ENCODE measurements around the gene MARCHF10.

DNA sequence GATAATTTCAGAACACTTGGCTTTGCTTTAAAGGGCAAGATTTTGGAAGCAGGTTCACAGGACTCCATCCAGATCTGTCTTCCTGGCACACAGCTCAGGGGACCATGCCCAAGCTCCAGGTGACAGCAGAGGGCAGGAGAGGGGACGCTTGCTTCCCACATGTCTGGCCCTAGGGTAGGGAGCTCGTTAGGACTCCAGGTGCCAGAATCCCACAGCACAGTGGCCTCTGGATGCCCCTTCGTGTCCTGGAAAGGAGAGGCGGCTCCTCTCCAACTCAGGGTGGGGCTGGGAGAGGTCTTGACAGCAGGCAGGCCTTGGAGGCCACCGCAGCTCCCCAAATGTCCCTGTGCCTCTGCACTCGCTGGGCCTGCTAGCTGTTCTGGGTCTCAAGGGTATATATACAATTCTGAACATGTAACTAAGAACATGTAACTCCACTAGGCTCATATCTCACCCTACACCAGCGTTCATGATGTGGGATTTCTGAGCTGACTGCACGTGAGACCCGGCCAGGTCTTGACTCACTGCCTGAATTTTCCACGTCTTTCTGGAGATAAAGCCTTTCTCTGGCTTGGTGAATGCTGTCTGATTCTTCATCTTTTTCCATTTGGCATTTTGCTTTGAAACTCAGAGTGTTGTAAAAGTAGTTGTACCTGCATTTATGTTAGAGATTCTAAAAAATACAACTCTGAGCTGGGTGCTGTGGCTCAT lies 52.8 kb downstream of the MARCHF10 start:
- TF ChIP-seq, protein P1, sequence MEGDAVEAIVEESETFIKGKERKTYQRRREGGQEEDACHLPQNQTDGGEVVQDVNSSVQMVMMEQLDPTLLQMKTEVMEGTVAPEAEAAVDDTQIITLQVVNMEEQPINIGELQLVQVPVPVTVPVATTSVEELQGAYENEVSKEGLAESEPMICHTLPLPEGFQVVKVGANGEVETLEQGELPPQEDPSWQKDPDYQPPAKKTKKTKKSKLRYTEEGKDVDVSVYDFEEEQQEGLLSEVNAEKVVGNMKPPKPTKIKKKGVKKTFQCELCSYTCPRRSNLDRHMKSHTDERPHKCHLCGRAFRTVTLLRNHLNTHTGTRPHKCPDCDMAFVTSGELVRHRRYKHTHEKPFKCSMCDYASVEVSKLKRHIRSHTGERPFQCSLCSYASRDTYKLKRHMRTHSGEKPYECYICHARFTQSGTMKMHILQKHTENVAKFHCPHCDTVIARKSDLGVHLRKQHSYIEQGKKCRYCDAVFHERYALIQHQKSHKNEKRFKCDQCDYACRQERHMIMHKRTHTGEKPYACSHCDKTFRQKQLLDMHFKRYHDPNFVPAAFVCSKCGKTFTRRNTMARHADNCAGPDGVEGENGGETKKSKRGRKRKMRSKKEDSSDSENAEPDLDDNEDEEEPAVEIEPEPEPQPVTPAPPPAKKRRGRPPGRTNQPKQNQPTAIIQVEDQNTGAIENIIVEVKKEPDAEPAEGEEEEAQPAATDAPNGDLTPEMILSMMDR (conservative IDR thresholded peaks at IDR 0.05; ENCODE audit: low read length), result no peak
- TF ChIP-seq EZH2phosphoT487 (IDR thresholded peaks at IDR 0.05; ENCODE audit: borderline replicate concordance, low read depth, low read length), result no peak
